Lower leg skin (tissue), 3 donors: ENCODE data around the gene FCER2.

Source experiments
- CTCF ChIP-seq, 3 donors: fragments of 450-650 bp; IDR thresholded peaks; one replicate each; pipeline ENCODE4 v1.5.1; 2016; ENCODE audit warnings: antibody characterized with exemption in 3 of 3, mild to moderate bottlenecking in 3 of 3, moderate library complexity in 2 of 3
- POLR2A ChIP-seq, 2 donors: fragments of 450-650 bp; IDR thresholded peaks; one replicate each; pipeline ENCODE4 v1.6.1; 2016 to 2017; ENCODE audit warnings: antibody characterized with exemption in 2 of 2, mild to moderate bottlenecking in 1 of 2, moderate library complexity in 1 of 2

- TF ChIP-seq POLR2A (IDR thresholded peaks at IDR 0.05) (no peak), CTCF (IDR thresholded peaks at IDR 0.05) (no peak)
Observed at GRCh38 chr19:7748171-7748570, 46.2 kb upstream of the FCER2 start.
